ENCODE measurements around the gene ZYG11A. TPM values are rescaled to one million over a fixed set of nuclear protein-coding genes. Genes with fewer than 3 reads are reported as not detected.

Gene ZYG11A
- total RNA-seq, 4 donors from 2014 or later = not detected

DNA sequence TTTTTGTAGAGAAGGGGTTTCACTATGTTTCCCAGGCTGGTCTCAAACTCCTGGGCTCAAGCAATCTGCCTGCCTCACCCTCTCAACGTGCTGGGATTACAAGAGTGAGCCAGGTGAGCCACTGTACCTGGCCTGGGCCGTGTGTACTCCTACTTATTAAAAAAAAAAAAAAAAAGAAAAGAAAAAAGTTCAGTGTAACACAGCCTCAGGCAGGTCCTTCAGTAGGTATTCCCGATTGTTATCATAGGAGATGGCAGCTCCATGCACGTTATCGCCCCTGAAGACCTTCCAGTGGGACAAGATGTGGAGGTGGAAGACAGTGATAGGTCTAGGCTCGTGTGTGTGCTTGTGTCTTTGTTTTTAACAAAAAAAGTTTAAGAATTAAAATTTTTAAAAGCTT lies 75.6 kb downstream of the ZYG11A start:
- TF ChIP-seq, protein P1, sequence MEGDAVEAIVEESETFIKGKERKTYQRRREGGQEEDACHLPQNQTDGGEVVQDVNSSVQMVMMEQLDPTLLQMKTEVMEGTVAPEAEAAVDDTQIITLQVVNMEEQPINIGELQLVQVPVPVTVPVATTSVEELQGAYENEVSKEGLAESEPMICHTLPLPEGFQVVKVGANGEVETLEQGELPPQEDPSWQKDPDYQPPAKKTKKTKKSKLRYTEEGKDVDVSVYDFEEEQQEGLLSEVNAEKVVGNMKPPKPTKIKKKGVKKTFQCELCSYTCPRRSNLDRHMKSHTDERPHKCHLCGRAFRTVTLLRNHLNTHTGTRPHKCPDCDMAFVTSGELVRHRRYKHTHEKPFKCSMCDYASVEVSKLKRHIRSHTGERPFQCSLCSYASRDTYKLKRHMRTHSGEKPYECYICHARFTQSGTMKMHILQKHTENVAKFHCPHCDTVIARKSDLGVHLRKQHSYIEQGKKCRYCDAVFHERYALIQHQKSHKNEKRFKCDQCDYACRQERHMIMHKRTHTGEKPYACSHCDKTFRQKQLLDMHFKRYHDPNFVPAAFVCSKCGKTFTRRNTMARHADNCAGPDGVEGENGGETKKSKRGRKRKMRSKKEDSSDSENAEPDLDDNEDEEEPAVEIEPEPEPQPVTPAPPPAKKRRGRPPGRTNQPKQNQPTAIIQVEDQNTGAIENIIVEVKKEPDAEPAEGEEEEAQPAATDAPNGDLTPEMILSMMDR (IDR thresholded peaks at IDR 0.05) = no peak
- TF ChIP-seq EP300 (IDR thresholded peaks at IDR 0.05) = no peak
- TF ChIP-seq POLR2A (IDR thresholded peaks at IDR 0.05) = no peak
- peaks cover 0 to 42% (median 0%) of the 10 kb centered on the region in 4 donors for H3K4me1 ChIP-seq
- 84 to 87% methylated on average over 6 of the region's 6 CpGs for WGBS, 2 donors

DNA sequence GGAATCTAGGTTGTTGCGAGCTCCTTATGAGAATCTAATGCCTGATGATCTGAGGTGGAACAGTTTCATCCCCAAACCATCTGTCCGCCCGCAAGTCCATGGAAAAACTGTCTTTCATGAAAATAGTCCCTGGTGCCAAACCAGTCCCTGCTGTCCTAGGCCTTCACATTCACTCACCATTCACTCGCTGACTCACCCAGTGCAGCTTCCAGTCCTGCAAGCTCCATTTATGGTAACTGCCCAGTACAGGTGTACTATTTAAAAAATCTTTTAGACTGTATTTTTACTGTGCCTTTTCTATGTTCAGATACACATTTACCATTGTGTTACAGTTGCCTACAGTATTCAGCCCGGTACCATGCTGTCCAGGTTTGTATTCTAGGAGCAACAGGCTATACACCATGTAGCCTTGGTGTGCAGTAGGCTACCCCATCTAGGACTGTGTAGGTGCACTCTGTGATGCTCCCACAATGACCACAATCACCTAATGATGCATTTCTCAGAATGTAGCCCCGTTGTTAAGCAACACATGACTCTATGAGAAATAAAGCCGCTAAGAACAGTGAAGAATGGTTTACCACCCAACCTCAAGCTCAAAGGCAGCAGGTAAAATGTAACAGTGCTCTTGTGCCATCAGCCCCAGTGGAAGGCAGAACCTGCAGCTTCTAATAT lies 76.6 kb downstream of the ZYG11A start:
- H3K27ac ChIP-seq = peak overlapping the region in 1 of 4 donors; percentile 92
- no peaks in the 10 kb centered on the region for H3K36me3 ChIP-seq
- DNase-seq (ENCODE audit: low spot score in 2 of 2) = no peak
- WGBS, 2 donors = 93 to 95% methylated on average over 7 of the region's 7 CpGs
- no peak overlapping the region for H3K4me3 ChIP-seq
- no peaks in the 10 kb centered on the region for H3K9me3 ChIP-seq
- TF ChIP-seq, protein P1 (IDR thresholded peaks at IDR 0.05) = no peak
- TF ChIP-seq EP300 (IDR thresholded peaks at IDR 0.05) = no peak
- TF ChIP-seq POLR2A (IDR thresholded peaks at IDR 0.05) = no peak
- no peaks in the 10 kb centered on the region for H3K27me3 ChIP-seq
- H3K4me1 ChIP-seq = peaks cover 0 to 42% (median 0%) of the 10 kb centered on the region in 4 donors

More for the DNA sequence above, 75.6 kb downstream of the ZYG11A start:
- Histone ChIP-seq H3K27ac (no peak overlapping the region), H3K9me3 (no peaks in the 10 kb centered on the region), H3K36me3 (peaks cover 0 to 3% (median 0%) of the 10 kb centered on the region in 3 donors), H3K4me3 (no peak overlapping the region), H3K27me3 (no peaks in the 10 kb centered on the region)
- no peak for DNase-seq (ENCODE audit: low spot score in 2 of 2)

DNA sequence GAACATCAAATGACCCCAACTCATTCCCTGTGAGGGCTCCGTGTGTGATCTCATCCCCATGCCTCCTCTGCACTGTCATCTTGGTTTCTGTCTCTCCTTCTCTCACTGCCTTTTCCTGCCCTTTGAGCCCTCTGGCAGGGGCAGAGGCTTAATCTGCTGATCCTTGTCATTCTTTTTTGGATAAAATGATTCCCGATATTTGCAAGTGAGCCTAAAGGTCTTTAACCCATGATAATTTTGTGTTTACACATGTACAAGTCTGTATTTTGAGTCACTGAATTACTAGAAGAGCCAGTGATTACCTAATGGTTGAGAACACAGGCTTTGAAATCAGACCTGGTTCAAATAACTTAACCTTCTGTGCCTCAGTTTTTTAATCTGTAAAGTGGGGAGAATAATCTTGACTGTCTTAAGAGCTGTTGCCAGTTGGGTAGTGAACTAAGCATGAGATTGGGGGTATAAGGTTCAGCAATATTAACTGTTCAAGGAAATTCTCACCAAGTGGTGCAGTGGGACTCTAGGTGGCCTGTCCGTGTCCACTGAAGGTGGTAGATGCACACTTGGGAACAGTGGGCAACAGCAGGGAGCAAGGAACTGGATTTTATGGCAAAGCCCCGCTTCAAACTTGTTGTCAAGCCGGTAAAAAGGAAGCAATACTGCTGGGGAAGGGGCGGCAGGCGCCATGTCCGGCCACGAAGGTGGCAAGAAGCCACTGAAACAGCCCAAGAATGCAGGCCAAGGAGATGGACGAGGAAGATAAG lies 77.3 kb downstream of the ZYG11A start:
- no peaks in the 10 kb centered on the region for H3K9me3 ChIP-seq
- no peaks in the 10 kb centered on the region for H3K27me3 ChIP-seq
- peaks cover 0 to 38% (median 0%) of the 10 kb centered on the region in 4 donors for H3K4me1 ChIP-seq
- 90 to 91% methylated on average over 10 of the region's 10 CpGs for WGBS, 2 donors
- H3K4me3 ChIP-seq = peak overlapping the region in 1 of 4 donors; percentile 91
- H3K27ac ChIP-seq = peak overlapping the region in 1 of 4 donors; percentile 92
- DNase-seq (ENCODE audit: low spot score in 2 of 2) = no peak
- H3K36me3 ChIP-seq = no peaks in the 10 kb centered on the region
- TF ChIP-seq EP300 (IDR thresholded peaks at IDR 0.05) = no peak
- TF ChIP-seq POLR2A (IDR thresholded peaks at IDR 0.05) = no peak
- TF ChIP-seq, protein P1 (IDR thresholded peaks at IDR 0.05) = no peak

DNA sequence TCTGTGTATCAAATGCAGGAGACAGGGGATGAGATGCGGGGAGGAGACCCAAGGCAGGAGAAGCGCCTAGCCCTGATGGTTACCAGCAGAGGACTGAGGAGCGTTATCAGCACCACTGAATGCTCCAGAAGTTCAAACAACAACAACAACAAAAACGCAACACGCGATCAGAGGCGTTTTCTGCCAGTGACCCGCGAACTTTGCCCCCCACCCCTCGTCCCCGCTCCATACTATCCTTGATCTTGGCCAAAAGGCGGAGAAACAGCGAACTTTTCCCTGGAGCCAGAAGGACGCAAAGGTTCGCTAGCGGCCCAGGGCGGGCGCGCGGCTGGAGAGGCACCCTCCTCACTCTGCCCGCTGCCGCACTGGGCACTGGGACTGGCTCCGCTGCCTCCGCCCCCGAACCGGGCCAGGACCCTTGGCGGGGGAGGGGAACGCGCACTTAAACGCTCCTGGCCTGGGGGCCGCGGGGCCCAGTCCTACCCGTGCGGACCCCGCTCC lies 78.3 kb downstream of the ZYG11A start:
- peak in 1 of 2 donors; percentile 11 for DNase-seq (ENCODE audit: low spot score in 2 of 2)
- Histone ChIP-seq H3K9me3 (no peaks in the 10 kb centered on the region), H3K27me3 (no peaks in the 10 kb centered on the region), H3K27ac (peak overlapping the region; percentile 76 to 92 (median 87)), H3K4me1 (peaks cover 0 to 37% (median under 1%) of the 10 kb centered on the region in 4 donors), H3K4me3 (peak overlapping the region; percentile 69 to 91 (median 82)), H3K36me3 (no peaks in the 10 kb centered on the region)
- 11 to 18% methylated on average over 11 to 21 of the region's 35 CpGs for WGBS, 2 donors
- TF ChIP-seq EP300 (IDR thresholded peaks at IDR 0.05) = no peak

DNA sequence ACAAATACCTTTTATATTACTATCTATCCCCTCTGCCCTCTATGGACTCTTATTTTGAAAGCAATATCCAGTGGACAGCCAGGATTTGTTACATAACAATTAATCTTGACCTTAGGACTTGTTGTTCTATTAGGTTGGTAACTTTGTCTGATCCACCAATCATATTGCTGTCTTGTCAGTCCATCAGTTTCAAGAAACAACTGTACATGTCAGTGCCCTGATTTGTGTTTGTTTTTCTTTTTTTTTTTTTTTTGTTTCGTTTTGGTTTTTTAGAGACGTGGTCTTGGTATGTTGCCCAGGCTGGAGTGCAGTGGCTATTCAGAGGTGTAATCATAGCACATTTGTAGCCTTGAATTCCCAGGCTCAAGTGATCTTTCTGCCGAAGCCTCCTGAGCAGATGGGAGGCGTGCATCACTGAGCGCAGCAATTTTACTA lies 83.0 kb downstream of the ZYG11A start:
- H3K27me3 ChIP-seq = no peaks in the 10 kb centered on the region
- H3K4me1 ChIP-seq = peaks cover 0 to 42% (median 13%) of the 10 kb centered on the region in 4 donors
- WGBS, 2 donors = 49 to 51% methylated on average over 5 of the region's 5 CpGs
- no peaks in the 10 kb centered on the region for H3K9me3 ChIP-seq
- peak overlapping the region in 1 of 4 donors; percentile 48 for H3K27ac ChIP-seq
- no peak for DNase-seq (ENCODE audit: low spot score in 2 of 2)
- TF ChIP-seq, protein P1 (IDR thresholded peaks at IDR 0.05) = no peak
- TF ChIP-seq EP300 (IDR thresholded peaks at IDR 0.05) = peak in 1 of 2 donors; percentile 52
- H3K36me3 ChIP-seq = no peaks in the 10 kb centered on the region
- H3K4me3 ChIP-seq = peak overlapping the region in 1 of 4 donors; percentile 2
